Heart right ventricle (tissue), 16 donors: Measurements from ENCODE around the gene MISP3. TPM values are rescaled to one million over a fixed set of nuclear protein-coding genes. Genes with fewer than 3 reads are reported as not detected.

Experiments
- ATAC-seq, 8 donors: fragments of 200-7000 bp; cut with Tn5 transposase; one replicate each; pipeline ENCODE4 v1.9.1; 2020; ENCODE audit warnings: mild to moderate bottlenecking in 8 of 8, moderate library complexity in 8 of 8, moderate number of reproducible peaks in 1 of 8
- DNase-seq, 2 donors: peaks; one replicate each; pipeline ENCODE4 v3.0.0-alpha.2; 2020
- H3K27ac ChIP-seq, 10 donors: fragments of 200-600 bp; sonication (generic) in 2 of 10; one replicate each; pipeline versions ENCODE4 v1.5.0 to v1.8.0; 2020 to 2022; ENCODE audit warnings: mild to moderate bottlenecking in 3 of 10
- H3K27me3 ChIP-seq, 7 donors: fragments of 200-600 bp; one replicate each; pipeline ENCODE4 v1.8.0; 2021 to 2022; ENCODE audit warnings: mild to moderate bottlenecking in 2 of 7
- H3K36me3 ChIP-seq, 9 donors: fragments of 200-600 bp; sonication (generic) in 1 of 9; one replicate each; pipeline versions ENCODE4 v1.5.0 to v1.8.0; 2020 to 2022; ENCODE audit warnings: mild to moderate bottlenecking in 2 of 9
- H3K4me1 ChIP-seq, 9 donors: fragments of 200-600 bp; sonication (generic) in 1 of 9; one replicate each; pipeline versions ENCODE4 v1.5.0 to v1.8.0; 2020 to 2022; ENCODE audit warnings: mild to moderate bottlenecking in 4 of 9
- H3K4me3 ChIP-seq, 10 donors: fragments of 200-600 bp; sonication (generic) in 2 of 10; one replicate each; pipeline versions ENCODE4 v1.5.0 to v1.8.0; 2020 to 2022; ENCODE audit warnings: mild to moderate bottlenecking in 7 of 10, moderate library complexity in 2 of 10
- H3K9me3 ChIP-seq, 11 donors: fragments of 200-600 bp in 10 of 11; sonication (generic) in 2 of 11; one replicate each; pipeline versions ENCODE4 v1.5.0 to v1.8.0; 2013 to 2022; ENCODE audit warnings: mild to moderate bottlenecking in 2 of 11, control low read depth in 1 of 11, moderate library complexity in 1 of 11
- CTCF ChIP-seq, 9 donors: fragments of 200-600 bp; sonication (generic) in 2 of 9; IDR thresholded peaks; one replicate each; pipeline versions ENCODE4 v1.5.0 to v1.8.0; 2021 to 2022; ENCODE audit warnings: antibody characterized with exemption in 9 of 9, mild to moderate bottlenecking in 5 of 9, moderate library complexity in 1 of 9
- WGBS, 2 donors: extraction: QIAGEN DNeasy Blood & Tissue Kit; methylation state at CpG; one replicate each; pipeline ENCODE4 v1.1.7; 2013; ENCODE audit warnings: inconsistent platforms in 1 of 2; 5-methylcytosine and 5-hydroxymethylcytosine counted together
- intact Hi-C, 10 donors: fragments of 100-400 bp; cut with DNase I; formaldehyde crosslinking; loops; one replicate each; pipeline versions ENCODE4 v1.11.1 to v1.14.2; 2022
- polyA plus RNA-seq, 2 donors: library from polyadenylated mRNA; stranded (reverse); fragments of 200-250 nt; gene quantifications; one replicate each; pipeline ENCODE4 v1.2.3, GENCODE V29; 2013
- total RNA-seq, 10 donors: library from RNA; stranded (reverse); fragmentation: NEBNext Ultra II Directional in 3 of 10; extraction: Animal tissue kit (Norgen Biotek cat#: 25700) in 3 of 10; gene quantifications; one replicate each; pipeline versions ENCODE4 v1.2.1 to v1.2.4, GENCODE V29; 2021 to 2023
- donor health status: Arrhythmogenic right ventricular cardiomyopathy.
- donor health status: ischemic (EF 13 %, LVEDD 7.1; RV severe dilation, severe dysfunction).
- donor health status: healthy with polysubstance abuse.
- donor health status: DM: no; HTN: yes; CAD: no.
- donor health status: DM: no; HTN: no; CAD: no.
- donor health status: ischemic (EF 25% LVEDD 6.9; RV normal size, moderate dysfunction).
- donor health status: ischemic (EF 25% LVEDD 5.7; RV mildly dilated, moderate dysfunction).
- donor health status: healthy.
- donor health status: DM: yes; HTN: yes; CAD: no.
- donor health status: Ischemic cardiomyopathy.
- donor health status: ischemic (EF 35%, LVEDD 5.7; RV mildly dilated, moderate dysfunction).
- donor health status: nonischemic (EF 11% LVEDD 7.7; RV severe dilation, severe dysfunction).
- donor health status: DM: yes; HTN: yes; CAD: no.
- donor health status: PGD.
- donor health status: ischemic (EF 29% LVEDD 5.4; RV normal size, mild dysfunction).
- donor health status: nonischemic (EF 23%, LVEDD 6.1; RV moderate dilation, normal function).

The MISP3 gene
- total and polyA plus RNA-seq, 12 donors = 3.1 to 12.4 (median 5.9) TPM

DNA sequence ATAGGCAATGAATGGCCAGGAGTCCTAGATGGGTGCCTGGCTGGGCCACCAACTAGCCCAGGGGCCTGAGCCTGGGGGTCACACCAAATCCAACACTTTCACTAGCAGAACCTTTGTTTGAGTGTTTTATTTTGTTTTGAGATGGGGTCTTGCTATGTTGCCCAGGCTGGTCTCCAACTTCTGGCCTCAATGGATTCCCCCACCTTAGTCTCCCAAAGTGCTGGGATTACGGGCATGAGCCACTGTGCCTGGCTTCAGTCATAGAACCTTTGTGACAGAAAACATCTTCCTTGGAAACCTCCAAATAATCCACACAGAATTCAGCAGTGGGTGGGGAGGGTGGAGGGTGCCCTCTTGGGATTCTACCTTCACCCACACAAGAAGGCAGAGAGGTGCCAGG lies 38.9 kb downstream of the MISP3 start:
- no peak for DNase-seq
- H3K9me3 ChIP-seq = no peaks in the 10 kb centered on the region
- H3K4me1 ChIP-seq = peaks cover 35 to 91% (median 76%) of the 10 kb centered on the region in 9 donors
- intact Hi-C loops = no loop called here
- H3K36me3 ChIP-seq = peaks cover 0 to 23% (median 3%) of the 10 kb centered on the region in 9 donors
- peak overlapping the region in 9 of 10 donors; percentile 93 to 100 (median 95) for H3K27ac ChIP-seq
- no peaks in the 10 kb centered on the region for H3K27me3 ChIP-seq
- ATAC-seq = no peak
- TF ChIP-seq CTCF (IDR thresholded peaks at IDR 0.05) = no peak
- peak overlapping the region in 1 of 10 donors; percentile 51 for H3K4me3 ChIP-seq
- 47 to 65% methylated on average over 1 of the region's 1 CpG for WGBS, 2 donors

DNA sequence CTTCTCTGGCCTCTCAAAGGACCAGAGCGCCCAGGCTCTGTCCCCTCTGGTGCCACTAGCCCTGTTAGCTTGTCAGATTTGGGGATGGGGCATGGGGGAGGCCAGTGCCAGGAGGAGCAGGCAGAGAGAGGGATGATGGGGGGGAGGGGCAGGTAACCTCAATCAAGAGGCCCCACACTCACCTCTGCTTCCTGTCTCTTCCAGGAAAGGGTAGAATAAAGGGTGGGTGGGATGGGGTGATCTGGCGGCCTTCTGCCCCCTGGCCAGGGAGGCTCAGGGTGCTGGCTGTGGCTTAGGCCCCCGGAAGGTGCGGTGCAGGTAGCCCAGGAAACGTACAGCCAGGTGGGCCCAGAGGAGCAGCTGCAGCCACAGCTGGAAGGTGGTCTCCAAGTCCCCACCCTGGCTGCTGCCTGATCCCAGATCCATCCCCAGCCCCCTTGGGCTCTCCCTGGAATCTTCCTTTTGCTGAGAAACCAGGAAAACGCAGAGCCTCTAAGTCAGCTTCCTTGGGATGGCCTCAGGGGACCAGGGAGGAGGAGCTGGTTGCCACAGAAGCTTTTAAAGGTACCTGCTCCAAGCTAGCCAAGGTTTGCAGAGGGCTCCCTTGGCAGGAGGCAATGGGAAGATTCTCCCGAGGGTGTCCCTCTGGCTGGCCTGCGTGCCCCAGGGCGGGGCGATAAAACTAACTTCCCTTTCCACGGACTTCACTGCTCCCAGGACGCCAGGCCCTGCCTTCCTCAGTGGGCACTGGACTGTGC lies 39.6 kb downstream of the MISP3 start:
- DNase-seq (peak; percentile 36 to 53), ATAC-seq (peak in 7 of 8 donors; percentile 3 to 28 (median 15))
- Histone ChIP-seq H3K4me1 (peaks cover 37 to 87% (median 75%) of the 10 kb centered on the region in 9 donors), H3K27ac (peak overlapping the region; percentile 93 to 100 (median 96)), H3K27me3 (no peaks in the 10 kb centered on the region), H3K36me3 (peaks cover 0 to 16% (median 0%) of the 10 kb centered on the region in 9 donors), H3K4me3 (peak overlapping the region in 9 of 10 donors; percentile 10 to 51 (median 41)), H3K9me3 (no peaks in the 10 kb centered on the region)
- intact Hi-C loops = no loop called here
- no peak for TF ChIP-seq CTCF (IDR thresholded peaks at IDR 0.05)
- WGBS, 2 donors = 33% methylated on average over 11 to 12 of the region's 12 CpGs

- peaks cover 37 to 81% (median 69%) of the 10 kb centered on the region in 9 donors for H3K4me1 ChIP-seq
- peak overlapping the region; percentile 93 to 100 (median 96) for H3K27ac ChIP-seq
- ATAC-seq = peak in 7 of 8 donors; percentile 14 to 63 (median 43)
- 16% methylated on average over 12 of the region's 12 CpGs for WGBS, 2 donors
- no peak for TF ChIP-seq CTCF (IDR thresholded peaks at IDR 0.05)
- peak overlapping the region in 9 of 10 donors; percentile 10 to 51 (median 41) for H3K4me3 ChIP-seq
- peak; percentile 55 to 76 for DNase-seq
- no peaks in the 10 kb centered on the region for H3K9me3 ChIP-seq
- intact Hi-C loops = no loop called here
- H3K36me3 ChIP-seq = peaks cover 0 to 11% (median 0%) of the 10 kb centered on the region in 9 donors
- H3K27me3 ChIP-seq = no peaks in the 10 kb centered on the region
These were observed 40.3 kb downstream of the MISP3 start for GRCh38 chr19:14112809-14113385.

DNA sequence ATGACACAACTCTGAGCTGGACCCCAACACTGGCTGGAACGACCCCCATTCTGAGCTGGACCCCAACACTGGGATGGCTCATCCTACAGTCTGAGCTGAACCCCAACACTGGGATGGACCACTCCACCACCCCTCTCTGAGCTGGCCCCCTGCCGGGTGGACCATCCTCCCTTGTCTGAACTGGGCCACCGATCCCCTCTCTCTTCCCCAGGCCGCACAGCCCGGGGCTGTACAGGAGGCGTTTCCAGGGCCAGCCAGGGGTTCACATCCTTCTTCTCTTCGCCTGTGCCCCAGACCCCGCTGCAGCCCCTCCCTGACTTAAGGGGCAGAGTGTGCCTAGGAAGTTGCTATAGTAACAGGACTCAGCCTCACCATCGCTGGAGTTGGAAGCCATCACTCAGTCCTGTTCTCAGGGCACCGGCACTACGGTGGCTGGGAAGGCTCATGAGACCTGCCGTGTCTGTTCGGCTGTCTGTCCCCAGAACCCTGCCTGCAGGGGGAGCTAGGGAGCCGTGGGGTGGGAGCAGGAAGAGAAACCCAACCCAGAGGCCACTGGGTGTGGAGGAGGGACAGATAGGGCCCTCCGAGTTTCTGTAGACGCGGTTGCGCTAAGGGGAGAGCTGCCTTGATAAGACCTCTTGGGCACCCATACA lies 41.3 kb downstream of the MISP3 start:
- Histone ChIP-seq H3K4me1 (peaks cover 37 to 78% (median 71%) of the 10 kb centered on the region in 9 donors), H3K4me3 (peak overlapping the region in 7 of 10 donors; percentile 4 to 51 (median 42)), H3K27ac (peak overlapping the region; percentile 93 to 100 (median 96)), H3K36me3 (peaks cover 0 to 8% (median 0%) of the 10 kb centered on the region in 9 donors), H3K27me3 (no peaks in the 10 kb centered on the region), H3K9me3 (no peaks in the 10 kb centered on the region)
- 73 to 80% methylated on average over 18 of the region's 18 CpGs for WGBS, 2 donors
- no peak for ATAC-seq
- peak in 7 of 9 donors; percentile 26 to 38 (median 35) for TF ChIP-seq CTCF (IDR thresholded peaks at IDR 0.05)
- intact Hi-C loops = no loop called here
- peak in 1 of 2 donors; percentile 54 for DNase-seq
